ELR (cell line): ENCODE measurements around the gene SF3A2.

Experiments used
- DNase-seq: peaks from one replicate; pipeline ENCODE4 v3.0.0-alpha.2; 2015; ENCODE audit warnings: low read depth

Gene SF3A2

DNA sequence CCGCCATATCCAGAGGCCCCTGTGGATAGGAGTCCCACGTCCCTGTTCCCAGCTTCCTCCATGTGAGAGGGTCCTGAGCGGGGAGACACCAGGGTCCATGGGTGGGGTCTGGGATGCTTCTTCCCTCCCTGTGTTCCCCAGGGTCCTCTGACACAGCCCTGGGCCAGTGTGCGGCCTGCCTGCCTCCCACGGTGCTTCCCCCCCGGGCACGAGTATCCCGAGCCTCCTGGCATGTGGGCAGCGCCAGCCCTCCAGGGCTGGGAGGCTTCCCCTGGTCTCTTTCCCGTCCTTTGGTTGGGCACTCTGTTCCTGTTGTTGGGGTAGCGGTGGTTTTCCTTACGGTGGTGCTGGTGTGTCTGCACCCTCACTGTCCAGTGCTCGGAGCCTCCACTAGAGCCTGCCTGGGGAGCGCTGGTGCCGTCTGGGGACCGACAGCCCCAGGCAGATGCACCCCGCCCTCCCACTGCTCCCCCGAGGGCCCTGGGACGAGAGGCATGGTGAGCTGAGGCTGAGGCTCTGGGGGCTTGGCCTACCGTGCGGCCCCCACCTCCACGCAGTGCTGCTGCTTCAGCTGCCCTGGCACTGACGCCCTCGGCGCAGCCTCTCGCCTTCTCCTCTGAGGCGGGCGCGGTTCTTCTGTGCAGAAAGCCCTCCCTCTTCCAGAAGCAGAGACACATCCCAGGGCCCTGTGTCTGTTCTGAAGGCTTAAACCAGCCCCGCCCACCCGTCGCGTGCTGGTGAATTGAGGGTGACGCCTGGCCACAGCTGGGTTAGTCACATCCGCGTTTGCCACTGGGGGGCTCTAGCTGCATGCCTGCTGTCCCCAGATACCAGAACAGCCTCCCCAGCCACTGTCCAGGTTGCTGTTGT is 28.4 kb upstream of the SF3A2 start:
- DNase-seq = peak; percentile 95

DNA sequence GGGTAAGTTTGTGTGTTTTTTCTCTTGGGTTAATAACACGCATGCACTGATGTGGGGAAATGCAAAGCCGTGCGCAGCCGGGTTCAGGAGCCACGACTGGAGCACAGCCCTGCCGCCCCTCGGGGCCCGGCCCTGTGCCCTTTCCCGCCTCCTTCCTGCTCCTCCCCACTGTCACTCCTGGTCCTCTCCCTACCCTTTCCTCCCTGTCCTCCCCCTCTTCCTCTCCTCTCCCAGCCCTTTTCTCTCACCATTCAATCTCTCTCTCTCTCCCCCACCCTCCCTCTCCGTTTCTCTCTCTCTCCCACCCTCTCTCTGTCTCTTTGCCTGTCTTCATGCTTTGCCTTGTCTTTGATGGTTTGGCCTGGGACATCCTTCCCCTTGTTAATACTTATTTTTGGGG is 27.6 kb upstream of the SF3A2 start:
- no peak for DNase-seq

DNA sequence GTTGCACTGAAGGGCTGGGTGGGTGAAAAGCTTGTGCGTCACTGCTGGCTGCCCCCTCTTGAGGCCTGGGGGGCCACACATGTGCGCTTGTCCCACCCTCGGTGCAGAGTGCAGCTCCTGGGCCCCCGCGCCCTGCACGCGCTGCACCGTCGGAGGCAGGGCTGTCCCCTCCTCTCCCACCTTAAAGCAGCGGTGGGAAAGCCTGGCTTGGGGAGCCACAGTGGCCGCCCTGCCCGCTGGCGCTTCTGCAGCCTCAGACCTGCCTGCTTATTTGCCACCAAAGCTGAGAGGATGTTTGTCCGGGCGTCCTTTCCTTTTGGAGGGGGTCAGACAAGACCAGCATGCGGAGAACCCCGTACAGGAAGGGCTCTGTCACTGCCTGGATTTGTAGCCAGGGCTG is 27.2 kb upstream of the SF3A2 start:
- DNase-seq = no peak

DNA sequence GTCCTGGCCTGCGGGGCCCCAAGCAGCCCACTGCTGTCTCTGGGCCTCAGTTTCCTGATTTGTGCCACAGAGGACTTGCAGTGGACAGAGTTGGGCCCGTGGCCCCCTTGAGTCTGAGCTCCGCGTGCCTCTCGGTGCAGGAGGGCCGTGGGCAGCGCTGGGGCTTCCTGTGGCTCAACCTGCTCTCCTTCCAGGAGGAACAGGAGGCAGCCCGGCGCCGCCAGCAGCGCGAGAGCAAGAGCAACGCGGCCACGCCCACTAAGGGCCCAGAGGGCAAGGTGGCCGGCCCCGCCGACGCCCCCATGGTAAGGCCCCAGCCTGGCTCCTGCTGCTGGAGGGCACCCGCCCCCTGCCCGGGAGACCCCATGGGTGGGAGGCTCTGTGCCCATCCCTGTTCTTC is 26.4 kb upstream of the SF3A2 start:
- DNase-seq = no peak

DNA sequence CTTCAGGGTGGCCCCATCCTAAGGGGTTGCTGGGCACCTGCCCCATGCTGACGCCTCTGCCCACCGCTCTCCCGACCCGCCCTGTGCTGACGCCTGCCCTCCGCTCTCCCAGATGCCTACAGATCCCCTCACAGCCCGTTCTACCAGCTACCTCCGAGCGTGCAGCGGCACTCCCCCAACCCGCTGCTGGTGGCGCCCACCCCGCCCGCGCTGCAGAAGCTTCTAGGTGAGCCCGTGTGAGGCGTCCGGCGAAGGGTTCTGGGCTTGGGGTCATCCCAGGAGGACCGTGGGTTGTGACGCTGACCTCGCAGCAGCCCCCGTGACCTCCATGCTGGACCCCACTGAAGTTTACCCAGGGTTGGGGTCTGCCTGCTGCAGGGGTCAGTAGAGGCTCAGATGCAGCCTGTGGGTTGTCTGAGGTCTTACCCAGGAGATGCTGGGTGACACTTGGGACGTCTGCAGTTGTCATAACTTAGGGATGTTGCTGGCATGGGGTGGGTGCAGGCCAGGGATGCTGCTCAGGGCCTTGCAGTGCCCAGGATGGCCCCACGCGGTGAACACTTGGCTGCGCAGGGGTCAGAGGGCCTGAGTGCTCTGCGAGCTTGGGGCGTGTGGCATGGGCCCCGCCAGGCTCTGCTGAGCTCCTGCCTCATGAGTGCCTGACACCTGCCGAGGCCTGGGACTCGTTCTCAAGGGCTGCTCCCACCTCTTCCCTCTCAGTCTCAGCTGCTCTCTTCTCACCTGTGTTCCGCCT is 25.5 kb upstream of the SF3A2 start:
- DNase-seq = no peak

DNA sequence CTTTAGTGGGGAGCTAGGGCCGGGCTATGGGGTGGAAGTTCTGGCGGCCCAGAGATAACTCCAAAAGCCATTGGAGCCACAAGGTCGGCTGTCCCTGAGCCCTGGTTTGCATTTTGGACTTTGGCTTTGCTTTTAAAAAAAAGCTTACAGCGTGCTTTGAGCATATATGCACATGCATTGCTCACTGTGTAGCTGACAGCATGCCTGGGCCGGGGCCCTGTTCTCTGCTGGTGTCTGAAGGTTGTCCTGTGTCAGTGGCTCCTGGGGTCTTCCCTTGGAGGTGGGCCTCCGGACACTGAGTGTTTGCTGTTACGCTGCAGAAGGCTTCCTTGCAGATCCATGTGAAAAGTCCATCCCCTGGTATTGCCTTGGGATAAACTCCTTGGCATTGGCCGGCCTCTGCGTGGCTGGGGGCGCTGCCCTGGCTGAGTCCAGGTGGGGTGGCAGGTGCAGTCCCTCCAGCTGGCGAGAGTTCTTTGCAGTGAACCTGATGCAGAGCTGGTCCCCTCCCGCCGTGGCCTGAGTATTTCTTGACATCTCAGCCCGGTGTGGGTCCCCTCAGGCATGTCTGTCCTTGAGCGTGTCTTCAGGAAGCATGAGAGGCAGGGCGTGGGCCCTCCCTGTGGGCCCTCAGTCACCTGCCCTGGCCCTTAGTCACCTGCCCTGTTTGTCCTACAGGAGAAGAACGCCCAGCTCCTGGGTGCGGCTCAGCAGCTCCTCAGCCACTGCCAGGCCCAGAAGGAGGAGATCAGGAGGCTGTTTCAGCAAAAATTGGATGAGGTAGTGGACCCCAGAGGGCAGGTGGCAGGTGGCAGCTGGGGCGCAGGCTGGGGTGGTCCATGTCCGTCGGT is 23.5 kb upstream of the SF3A2 start:
- no peak for DNase-seq

DNA sequence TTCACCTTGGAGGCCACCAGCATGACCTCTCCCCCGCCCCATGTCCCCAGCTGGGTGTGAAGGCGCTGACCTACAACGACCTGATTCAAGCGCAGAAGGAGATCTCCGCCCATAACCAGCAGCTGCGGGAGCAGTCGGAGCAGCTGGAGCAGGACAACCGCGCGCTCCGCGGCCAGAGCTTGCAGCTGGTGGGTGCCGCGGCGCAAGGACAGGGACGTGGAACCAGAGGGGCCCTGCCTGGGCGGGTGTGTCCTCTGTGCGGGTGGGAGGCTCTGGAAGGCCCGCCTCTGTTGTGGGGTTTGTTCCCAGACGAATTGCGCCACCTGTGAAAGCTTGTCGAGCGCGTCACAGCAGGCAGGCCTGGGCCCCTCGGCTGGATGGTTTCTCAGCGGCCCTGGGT is 22.8 kb upstream of the SF3A2 start:
- DNase-seq = no peak

DNA sequence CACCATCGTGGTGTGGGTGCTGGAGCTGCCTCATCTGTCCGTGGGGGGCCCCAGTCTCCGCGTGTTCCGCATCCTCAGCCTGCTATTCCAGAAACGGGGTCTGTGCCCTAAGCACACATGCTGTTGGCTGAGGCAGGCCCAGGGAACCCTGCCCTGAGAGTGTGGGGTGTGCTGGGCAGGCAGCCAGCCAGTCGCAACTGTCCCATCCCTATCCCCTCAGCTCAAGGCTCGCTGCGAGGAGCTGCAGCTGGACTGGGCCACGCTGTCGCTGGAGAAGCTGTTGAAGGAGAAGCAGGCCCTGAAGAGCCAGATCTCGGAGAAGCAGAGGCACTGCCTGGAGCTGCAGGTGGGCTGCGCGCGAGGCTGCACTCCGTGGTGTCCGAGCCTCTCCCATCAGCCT is 22.4 kb upstream of the SF3A2 start:
- DNase-seq = no peak

DNA sequence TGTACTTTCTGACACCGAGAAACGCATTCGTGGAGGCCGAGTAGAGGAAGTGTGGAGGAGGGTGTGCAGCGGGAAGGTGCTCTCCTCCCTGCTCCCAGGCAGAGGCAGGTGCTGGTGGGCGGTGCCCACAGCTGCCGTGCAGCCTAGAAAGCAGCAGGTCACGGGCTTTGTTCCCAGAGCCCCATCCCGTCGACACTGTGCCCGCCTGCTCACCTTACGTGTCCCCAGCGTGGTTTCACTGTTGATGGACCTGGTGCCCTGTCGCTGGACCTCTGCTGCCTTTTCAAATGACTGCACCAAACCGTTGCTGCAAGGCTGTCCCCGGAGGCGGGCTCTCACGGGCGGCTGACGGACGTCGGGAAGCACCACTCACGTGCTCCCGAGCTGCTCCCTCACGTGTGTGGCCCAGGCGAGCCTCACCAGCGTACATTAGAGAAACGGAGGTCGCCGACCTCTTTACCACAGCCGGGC is 21.3 kb upstream of the SF3A2 start:
- no peak for DNase-seq

DNA sequence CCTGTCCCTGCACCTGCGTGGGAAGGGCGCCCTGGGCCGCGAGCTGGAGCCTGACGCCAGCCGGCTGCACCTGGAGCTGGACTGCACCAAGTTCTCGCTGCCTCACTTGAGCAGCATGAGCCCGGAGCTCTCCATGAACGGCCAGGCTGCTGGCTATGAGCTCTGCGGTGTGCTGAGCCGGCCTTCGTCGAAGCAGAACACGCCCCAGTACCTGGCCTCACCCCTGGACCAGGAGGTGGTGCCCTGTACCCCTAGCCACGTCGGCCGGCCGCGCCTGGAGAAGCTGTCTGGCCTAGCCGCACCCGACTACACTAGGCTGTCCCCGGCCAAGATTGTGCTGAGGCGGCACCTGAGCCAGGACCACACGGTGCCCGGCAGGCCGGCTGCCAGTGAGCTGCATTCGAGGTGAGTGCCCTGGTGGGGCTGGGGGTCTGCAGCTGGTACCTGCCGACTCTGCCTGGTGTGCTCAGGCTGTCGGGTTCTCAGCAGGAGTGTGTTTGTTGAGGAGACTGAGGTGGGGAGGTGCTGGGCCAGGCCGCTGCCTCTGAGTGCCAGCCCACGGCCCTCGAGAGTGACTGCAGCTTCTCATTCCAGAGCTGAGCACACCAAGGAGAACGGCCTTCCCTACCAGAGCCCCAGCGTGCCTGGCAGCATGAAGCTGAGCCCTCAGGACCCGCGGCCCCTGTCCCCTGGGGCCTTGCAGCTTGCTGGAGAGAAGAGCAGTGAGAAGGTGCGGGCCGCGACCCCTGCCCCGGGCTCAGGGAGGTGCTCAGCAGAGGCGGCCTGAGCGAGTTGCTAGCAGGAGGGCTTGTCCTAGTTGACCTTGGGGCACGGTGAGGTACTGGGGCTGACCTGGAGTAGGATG is 20.0 kb upstream of the SF3A2 start:
- DNase-seq = no peak

DNA sequence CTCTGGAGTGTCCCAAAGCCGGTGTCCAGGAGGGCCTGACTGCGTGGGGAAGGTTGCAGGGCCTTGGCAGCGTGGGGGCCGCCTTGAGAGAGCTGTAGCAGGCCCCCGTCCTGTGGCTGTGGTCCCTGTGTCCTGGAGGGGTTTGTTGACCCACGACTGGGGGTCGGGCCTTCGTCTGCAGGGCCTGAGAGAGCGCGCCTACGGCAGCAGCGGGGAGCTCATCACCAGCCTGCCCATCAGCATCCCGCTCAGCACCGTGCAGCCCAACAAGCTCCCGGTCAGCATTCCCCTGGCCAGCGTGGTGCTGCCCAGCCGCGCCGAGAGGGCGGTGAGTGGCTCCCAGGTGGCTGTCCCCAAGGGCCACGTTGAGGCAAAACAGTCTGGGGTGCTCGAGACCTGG is 19.0 kb upstream of the SF3A2 start:
- DNase-seq = no peak

DNA sequence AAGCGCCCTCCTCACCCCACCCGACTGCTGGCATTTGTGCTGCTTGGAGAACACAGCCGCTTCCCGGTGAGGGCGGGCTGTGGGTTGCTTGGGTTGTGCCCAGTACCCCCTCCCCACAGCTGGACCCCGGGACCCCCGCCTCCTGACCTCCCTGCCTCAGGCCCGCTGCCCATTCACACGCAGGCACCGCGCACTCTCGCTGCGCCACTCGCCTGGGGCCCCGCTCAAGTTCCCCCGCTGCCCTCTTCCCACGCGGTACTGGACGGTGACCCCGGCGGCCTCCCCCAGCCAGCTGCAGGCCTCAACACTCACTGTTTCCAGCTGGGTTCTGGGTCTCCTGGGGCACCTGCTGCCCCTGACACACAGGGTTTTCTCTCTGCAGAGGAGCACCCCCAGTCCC is 16.9 kb upstream of the SF3A2 start:
- no peak for DNase-seq

DNA sequence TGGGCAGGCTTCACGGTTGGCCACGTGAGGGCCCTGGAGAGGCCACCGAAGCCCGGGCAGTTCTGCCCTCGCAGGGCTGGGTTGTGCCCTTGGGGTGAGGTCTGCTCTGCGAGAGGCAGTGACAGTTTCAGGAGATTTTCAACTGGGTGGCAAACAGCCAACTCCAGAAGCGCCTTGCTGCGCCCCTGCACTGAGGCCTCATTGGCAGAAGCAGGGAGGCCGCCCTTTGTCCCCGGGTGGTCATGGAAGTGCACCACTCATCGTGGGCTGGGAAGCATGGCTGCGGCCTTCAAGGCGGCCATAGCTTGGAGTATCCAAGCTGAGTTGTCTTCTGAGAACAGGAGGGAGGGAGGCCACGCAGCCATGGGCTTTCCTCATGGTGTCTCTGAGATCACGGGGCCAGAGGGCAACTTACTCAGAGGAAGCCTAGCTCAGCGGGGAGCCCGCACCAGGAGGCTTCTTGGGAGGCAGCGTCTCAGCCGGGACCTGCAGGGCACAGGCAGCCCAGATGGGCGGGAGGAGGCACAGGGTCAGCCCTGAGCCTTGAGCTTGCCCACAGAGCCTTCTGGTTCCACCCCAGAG is 15.3 kb upstream of the SF3A2 start:
- peak; percentile 82 for DNase-seq

DNA sequence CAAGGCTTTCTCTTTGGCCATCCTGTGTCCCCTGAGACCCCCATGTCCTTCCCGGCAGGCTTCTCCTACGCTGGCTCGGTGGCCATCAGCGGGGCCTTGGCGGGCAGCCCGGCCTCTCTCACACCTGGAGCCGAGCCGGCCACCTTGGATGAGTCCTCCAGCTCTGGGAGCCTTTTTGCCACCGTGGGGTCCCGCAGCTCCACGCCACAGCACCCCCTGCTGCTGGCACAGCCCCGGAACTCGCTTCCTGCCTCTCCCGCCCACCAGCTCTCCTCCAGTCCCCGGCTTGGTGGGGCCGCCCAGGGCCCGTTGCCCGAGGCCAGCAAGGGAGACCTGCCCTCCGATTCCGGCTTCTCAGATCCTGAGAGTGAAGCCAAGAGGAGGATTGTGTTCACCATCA is 14.7 kb upstream of the SF3A2 start:
- no peak for DNase-seq

DNA sequence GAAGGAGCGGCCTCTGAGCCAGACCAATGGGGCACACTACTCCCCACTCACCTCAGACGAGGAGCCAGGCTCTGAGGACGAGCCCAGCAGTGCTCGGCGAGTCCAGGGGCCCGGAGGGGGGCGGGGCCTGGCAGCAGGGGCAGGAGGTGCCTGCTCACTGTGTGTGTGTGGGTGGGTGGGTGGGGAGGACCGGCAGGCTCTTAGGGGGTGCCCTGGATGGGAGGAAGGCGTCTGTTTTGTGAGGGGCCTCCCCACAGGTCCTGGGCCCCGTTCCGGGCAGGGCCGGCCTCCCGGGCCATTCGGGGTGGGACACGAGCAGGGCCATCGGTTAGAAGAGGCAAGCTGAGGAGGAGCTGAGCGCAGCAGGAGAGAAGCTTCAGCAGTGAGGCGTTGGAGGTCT is 13.2 kb upstream of the SF3A2 start:
- no peak for DNase-seq

DNA sequence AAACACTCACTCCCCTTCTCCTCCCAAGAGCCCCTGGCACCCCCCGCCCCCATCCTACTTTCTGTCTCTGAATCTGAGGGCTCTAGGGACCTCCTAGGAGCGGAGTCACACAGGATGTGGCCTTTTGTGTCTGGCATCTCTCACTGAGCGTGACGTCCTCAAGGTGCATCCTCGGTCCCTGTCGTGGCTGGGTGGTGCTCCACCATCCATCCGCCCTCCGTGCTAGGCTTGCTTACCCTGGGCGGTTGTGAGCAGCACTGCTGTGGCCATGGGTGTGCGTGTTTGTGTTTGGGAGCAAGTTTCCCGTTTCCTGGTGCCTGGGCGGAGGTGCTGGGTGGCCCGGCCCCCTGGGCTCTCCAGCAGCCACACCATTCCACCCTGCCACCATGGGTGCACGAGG is 12.7 kb upstream of the SF3A2 start:
- DNase-seq = no peak

DNA sequence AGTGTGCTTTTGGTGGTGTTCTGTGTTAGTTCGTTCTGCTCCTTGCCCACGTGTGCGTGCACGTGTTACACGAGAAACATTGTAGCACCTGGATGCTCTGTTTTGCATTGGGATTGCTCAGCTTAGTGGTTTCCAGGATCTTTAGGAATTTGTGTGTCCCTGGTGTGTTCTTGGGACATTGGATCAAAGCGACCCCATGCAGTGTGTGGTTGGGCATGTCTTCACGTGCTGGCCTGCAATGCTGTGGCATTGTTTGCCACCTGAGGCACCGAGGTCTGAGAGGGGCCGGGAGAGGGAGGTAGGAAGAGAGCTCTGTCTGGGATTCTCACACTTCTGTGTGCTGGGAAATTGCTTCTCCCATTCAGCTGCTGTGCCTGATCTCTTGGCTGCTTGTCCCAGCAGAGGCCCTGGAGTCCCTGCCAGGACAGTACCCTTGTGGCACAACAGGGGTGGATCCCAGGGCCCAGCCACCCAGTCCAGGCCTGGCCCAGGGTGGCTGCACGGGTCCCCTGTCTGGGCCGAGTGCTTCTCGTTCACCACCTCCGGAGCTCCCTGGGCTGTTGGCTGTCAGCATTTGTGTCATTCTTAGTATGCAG is 11.8 kb upstream of the SF3A2 start:
- DNase-seq = no peak

DNA sequence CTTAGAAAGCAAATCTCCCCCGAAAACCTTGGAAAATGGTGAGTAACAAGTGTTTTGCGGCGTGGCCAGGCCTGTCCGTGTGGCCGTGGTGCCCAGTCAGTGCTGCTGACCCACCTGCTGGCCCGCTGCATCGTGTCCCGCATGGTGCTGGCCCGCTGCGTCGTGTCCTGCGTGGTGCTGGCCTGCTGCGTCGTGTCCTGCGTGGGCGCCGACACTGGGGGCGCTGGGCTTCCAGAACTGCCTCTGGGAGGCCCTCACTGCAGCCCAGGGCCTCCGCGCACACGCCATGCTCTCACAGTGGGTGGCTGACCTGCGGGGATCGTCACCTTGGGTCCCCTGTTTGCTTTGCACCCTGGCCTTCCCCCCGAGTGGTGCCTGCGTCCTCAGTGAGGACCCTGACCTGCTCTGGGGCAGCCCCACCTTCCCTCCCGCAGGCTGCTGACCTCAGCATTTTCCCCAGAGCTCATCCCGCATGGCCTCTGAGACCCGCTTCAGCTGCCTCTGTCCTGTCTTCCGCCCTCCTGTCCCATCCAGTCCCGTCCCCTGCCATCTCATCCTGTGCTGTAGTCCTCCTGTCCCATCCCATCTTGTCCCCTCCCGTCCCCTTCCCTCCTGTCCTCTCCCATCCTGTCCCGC is 11.1 kb upstream of the SF3A2 start:
- DNase-seq = no peak

DNA sequence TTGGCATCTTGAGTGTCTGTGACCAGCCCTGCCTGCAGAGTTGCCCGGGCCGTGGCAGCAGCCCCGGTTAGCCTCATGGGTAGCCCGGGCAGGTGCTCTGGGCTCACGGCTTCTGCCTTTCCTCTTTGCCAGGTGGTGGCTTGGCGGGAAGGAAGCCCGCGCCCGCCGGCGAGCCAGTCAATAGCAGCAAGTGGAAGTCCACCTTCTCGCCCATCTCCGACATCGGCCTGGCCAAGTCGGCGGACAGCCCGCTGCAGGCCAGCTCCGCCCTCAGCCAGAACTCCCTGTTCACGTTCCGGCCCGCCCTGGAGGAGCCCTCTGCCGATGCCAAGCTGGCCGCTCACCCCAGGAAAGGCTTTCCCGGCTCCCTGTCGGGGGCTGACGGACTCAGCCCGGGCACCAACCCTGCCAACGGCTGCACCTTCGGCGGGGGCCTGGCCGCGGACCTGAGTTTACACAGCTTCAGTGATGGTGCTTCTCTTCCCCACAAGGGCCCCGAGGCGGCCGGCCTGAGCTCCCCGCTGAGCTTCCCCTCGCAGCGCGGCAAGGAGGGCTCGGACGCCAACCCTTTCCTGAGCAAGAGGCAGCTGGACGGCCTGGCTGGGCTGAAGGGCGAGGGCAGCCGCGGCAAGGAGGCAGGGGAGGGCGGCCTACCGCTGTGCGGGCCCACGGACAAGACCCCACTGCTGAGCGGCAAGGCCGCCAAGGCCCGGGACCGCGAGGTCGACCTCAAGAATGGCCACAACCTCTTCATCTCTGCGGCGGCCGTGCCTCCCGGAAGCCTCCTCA is 10.4 kb upstream of the SF3A2 start:
- DNase-seq = no peak
